Liver (tissue), 3 donors: Measurements from ENCODE around the gene BCKDHB.

ENCODE experiments used
- CTCF ChIP-seq: fragments of 150-350 bp; IDR thresholded peaks from 2 replicates; pipeline ENCODE4 v1.5.1; 2017; ENCODE audit warnings: improper control_type of control experiment, low read depth, low read length; ENCODE audit not compliant: missing input control
- RXRA ChIP-seq, 2 donors: IDR thresholded peaks; 2 replicates each; pipeline ENCODE4 v1.6.1; 2017 to 2018; ENCODE audit warnings: antibody characterized with exemption in 2 of 2, mild to moderate bottlenecking in 1 of 2
- donor health status: healthy.
- donor health status: healthy.

GRCh38 chr6:80280262-80281010, 174.0 kb downstream of the BCKDHB start:
- no peak for TF ChIP-seq CTCF
- no peak for TF ChIP-seq RXRA (IDR thresholded peaks at IDR 0.05)
